ENCODE measurements around the gene SLC29A2. TPM values are rescaled to one million over a fixed set of nuclear protein-coding genes. Genes with fewer than 3 reads are reported as not detected.

SLC29A2 gene
- total and polyA plus RNA-seq, 2 donors from 2014 or later = 10.4 to 17.5 TPM

GRCh38 chr11:66419825-66420224 is 48.3 kb upstream of the SLC29A2 start:
- H3K4me3 ChIP-seq (ENCODE audit: low read length in 3 of 3) = no peak overlapping the region
- H3K36me3 ChIP-seq (ENCODE audit: control insufficient read depth in 2 of 3, insufficient read depth in 3 of 3, low read length in 3 of 3) = no peaks in the 10 kb centered on the region
- DNase-seq = no peak
- intact Hi-C loops (cut with DNase I) = no loop called here
- peaks cover 0 to 4% (median 0%) of the 10 kb centered on the region in 3 donors for H3K4me1 ChIP-seq (ENCODE audit: control insufficient read depth in 2 of 3, insufficient read depth in 2 of 3, low read depth in 1 of 3, low read length in 3 of 3)
- H3K27ac ChIP-seq (ENCODE audit: low read depth in 2 of 2, low read length in 2 of 2) = no peak overlapping the region
- no peak for TF ChIP-seq CTCF (IDR thresholded peaks at IDR 0.05; ENCODE audit: borderline replicate concordance, extremely low read depth, insufficient read depth)
- no peak for FAIRE-seq
- peaks cover 8% of the 10 kb centered on the region for H3K27me3 ChIP-seq (ENCODE audit: control insufficient read depth, insufficient read depth, low read length)
- H3K9me3 ChIP-seq (ENCODE audit: control insufficient read depth in 2 of 3, insufficient read depth in 1 of 3, low read length in 3 of 3) = no peaks in the 10 kb centered on the region
- no peak overlapping the region for H3K9ac ChIP-seq (ENCODE audit: low read length in 3 of 3)

- TF ChIP-seq CTCF (IDR thresholded peaks at IDR 0.05; ENCODE audit: borderline replicate concordance, extremely low read depth, insufficient read depth) = no peak
- Histone ChIP-seq H3K4me3 (ENCODE audit: low read length in 3 of 3) (no peak overlapping the region), H3K27me3 (ENCODE audit: control insufficient read depth, insufficient read depth, low read length) (peaks cover 8% of the 10 kb centered on the region), H3K9me3 (ENCODE audit: control insufficient read depth in 2 of 3, insufficient read depth in 1 of 3, low read length in 3 of 3) (no peaks in the 10 kb centered on the region), H3K36me3 (ENCODE audit: control insufficient read depth in 2 of 3, insufficient read depth in 3 of 3, low read length in 3 of 3) (no peaks in the 10 kb centered on the region), H3K27ac (ENCODE audit: low read depth in 2 of 2, low read length in 2 of 2) (no peak overlapping the region), H3K9ac (ENCODE audit: low read length in 3 of 3) (no peak overlapping the region), H3K4me1 (ENCODE audit: control insufficient read depth in 2 of 3, insufficient read depth in 2 of 3, low read depth in 1 of 3, low read length in 3 of 3) (peaks cover 0 to 4% (median 0%) of the 10 kb centered on the region in 3 donors)
- intact Hi-C loops (cut with DNase I) = no loop called here
- no peak for FAIRE-seq
- no peak for DNase-seq
These were observed 47.4 kb upstream of the SLC29A2 start for GRCh38 chr11:66418986-66419308.

GRCh38 chr11:66418168-66418985 is 46.8 kb upstream of the SLC29A2 start:
- H3K36me3 ChIP-seq (ENCODE audit: control insufficient read depth in 2 of 3, insufficient read depth in 3 of 3, low read length in 3 of 3) = no peaks in the 10 kb centered on the region
- H3K27ac ChIP-seq (ENCODE audit: low read depth in 2 of 2, low read length in 2 of 2) = no peak overlapping the region
- FAIRE-seq = no peak
- peak; percentile 82 to 89 (median 86) for DNase-seq
- H3K4me3 ChIP-seq (ENCODE audit: low read length in 3 of 3) = no peak overlapping the region
- peaks cover 8% of the 10 kb centered on the region for H3K27me3 ChIP-seq (ENCODE audit: control insufficient read depth, insufficient read depth, low read length)
- peak; percentile 6 for TF ChIP-seq CTCF (IDR thresholded peaks at IDR 0.05; ENCODE audit: borderline replicate concordance, extremely low read depth, insufficient read depth)
- peaks cover 0 to 4% (median 0%) of the 10 kb centered on the region in 3 donors for H3K4me1 ChIP-seq (ENCODE audit: control insufficient read depth in 2 of 3, insufficient read depth in 2 of 3, low read depth in 1 of 3, low read length in 3 of 3)
- no peak overlapping the region for H3K9ac ChIP-seq (ENCODE audit: low read length in 3 of 3)
- H3K9me3 ChIP-seq (ENCODE audit: control insufficient read depth in 2 of 3, insufficient read depth in 1 of 3, low read length in 3 of 3) = no peaks in the 10 kb centered on the region
- intact Hi-C loops (cut with DNase I) = no loop called here

All from kidney (tissue), 14 donors.